ENCODE results near the gene FBXO31. TPM values are rescaled to one million over a fixed set of nuclear protein-coding genes. Genes with fewer than 3 reads are reported as not detected.

Gene FBXO31
- total RNA-seq, 1 experiment from 2014 or later = 53.9 TPM

DNA sequence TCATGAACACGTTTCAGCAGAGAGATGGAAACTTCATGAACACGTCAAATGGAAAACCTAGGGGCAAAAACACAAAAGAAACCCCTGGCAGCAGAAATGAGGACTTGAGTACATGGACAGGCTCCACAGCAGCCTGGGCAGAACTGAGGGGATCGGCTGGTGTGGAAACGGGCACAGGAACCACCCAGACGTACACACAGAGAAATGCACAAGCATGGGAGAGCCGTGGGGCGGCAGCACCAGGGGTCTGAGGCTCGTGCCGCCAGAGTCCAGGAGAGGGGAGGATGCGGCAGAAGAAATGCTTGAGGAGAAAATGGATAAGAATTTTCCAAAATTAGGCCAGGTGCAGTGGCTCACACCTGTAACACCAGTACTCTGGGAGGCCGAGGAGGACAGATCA is 38.5 kb upstream of the FBXO31 start:
- H3K4me1 Mint-ChIP-seq (ENCODE audit: insufficient read depth, unreplicated experiment) = no peaks in the 10 kb centered on the region
- no peaks in the 10 kb centered on the region for H3K9me3 Mint-ChIP-seq (ENCODE audit: unreplicated experiment)
- H3K4me3 Mint-ChIP-seq (ENCODE audit: unreplicated experiment) = no peak overlapping the region
- peaks cover 52% of the 10 kb centered on the region for H3K36me3 Mint-ChIP-seq (ENCODE audit: insufficient read depth, unreplicated experiment)
- TF ChIP-seq, protein P1, sequence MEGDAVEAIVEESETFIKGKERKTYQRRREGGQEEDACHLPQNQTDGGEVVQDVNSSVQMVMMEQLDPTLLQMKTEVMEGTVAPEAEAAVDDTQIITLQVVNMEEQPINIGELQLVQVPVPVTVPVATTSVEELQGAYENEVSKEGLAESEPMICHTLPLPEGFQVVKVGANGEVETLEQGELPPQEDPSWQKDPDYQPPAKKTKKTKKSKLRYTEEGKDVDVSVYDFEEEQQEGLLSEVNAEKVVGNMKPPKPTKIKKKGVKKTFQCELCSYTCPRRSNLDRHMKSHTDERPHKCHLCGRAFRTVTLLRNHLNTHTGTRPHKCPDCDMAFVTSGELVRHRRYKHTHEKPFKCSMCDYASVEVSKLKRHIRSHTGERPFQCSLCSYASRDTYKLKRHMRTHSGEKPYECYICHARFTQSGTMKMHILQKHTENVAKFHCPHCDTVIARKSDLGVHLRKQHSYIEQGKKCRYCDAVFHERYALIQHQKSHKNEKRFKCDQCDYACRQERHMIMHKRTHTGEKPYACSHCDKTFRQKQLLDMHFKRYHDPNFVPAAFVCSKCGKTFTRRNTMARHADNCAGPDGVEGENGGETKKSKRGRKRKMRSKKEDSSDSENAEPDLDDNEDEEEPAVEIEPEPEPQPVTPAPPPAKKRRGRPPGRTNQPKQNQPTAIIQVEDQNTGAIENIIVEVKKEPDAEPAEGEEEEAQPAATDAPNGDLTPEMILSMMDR (IDR thresholded peaks at IDR 0.05; ENCODE audit: unreplicated experiment) = no peak
- ChIA-PET CTCF (interaction anchor here (0.6 kb wide), 1 partner anchor 556 kb away, joined by 3 read pairs; no protein-coding TSS in a partner anchor), POLR2A (no interaction called here)
- no peak for DNase-seq (ENCODE audit: unreplicated experiment)
- no peak overlapping the region for H3K27ac Mint-ChIP-seq (ENCODE audit: low read depth, unreplicated experiment)
- intact Hi-C loops (cut with micrococcal nuclease) = no loop called here
- BruUV-seq (replicated peaks) = no TSS peak
- no peaks in the 10 kb centered on the region for H3K27me3 Mint-ChIP-seq (ENCODE audit: insufficient read depth, unreplicated experiment)

DNA sequence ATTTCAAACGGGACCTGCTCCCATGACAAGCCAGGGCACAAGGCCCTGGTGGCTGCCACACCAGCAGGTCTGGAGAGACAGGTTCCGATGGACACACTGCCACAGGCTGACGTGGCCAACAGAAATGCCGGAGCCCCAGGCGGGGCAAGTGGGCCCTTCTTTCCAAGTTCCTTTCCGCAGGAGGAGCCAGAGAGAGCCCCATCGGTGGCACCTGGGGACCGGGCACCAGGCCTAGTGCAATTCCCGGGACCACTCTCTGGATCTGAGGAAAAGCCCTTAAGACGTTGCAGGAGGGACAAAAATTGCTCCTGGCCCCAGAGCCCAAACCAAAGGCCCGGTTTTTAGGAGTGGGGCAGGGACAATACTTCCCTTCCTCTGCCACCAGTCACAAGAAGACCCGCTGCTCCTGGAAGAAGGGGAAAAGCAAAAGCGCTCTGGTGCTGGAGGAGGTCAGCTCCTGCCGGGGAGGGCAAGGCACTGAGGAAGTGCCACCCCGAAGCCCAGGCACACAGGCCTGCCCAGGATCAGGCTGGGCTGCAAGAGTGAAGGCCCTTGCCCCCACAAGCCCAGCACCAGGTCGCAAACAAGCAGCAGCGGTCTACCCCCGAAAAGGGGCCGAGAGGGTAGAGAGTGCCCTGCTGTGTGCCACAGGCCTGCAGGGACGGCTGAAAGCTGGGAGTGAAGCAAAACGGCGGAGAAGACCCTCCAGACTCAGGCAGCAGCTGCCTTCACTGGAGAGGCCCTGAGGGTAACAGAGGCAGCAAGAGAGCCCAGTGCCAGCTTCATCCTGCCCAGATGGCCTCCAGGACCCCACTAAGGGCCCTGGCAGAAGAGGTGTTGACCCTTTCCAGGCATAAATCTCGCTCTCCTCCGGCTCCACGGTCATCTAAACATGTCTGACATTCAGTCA is 37.7 kb upstream of the FBXO31 start:
- no peak overlapping the region for H3K4me3 Mint-ChIP-seq (ENCODE audit: unreplicated experiment)
- H3K9me3 Mint-ChIP-seq (ENCODE audit: unreplicated experiment) = no peaks in the 10 kb centered on the region
- ChIA-PET POLR2A (interaction anchor here (0.7 kb wide), 1 partner anchor 44 kb away, joined by 3 read pairs; no protein-coding TSS in a partner anchor), CTCF (interaction anchor here (0.7 to 1.9 kb wide), 4 partner anchors 14 to 215 kb away, joined by 3 to 6 read pairs (median 4); no protein-coding TSS in a partner anchor)
- H3K27ac Mint-ChIP-seq (ENCODE audit: low read depth, unreplicated experiment) = no peak overlapping the region
- DNase-seq (ENCODE audit: unreplicated experiment) = no peak
- TF ChIP-seq, protein P1 (IDR thresholded peaks at IDR 0.05; ENCODE audit: unreplicated experiment) = no peak
- peaks cover 61% of the 10 kb centered on the region for H3K36me3 Mint-ChIP-seq (ENCODE audit: insufficient read depth, unreplicated experiment)
- intact Hi-C loops (cut with micrococcal nuclease) = no loop called here
- H3K4me1 Mint-ChIP-seq (ENCODE audit: insufficient read depth, unreplicated experiment) = no peaks in the 10 kb centered on the region
- BruUV-seq (replicated peaks) = no TSS peak
- H3K27me3 Mint-ChIP-seq (ENCODE audit: insufficient read depth, unreplicated experiment) = no peaks in the 10 kb centered on the region

DNA sequence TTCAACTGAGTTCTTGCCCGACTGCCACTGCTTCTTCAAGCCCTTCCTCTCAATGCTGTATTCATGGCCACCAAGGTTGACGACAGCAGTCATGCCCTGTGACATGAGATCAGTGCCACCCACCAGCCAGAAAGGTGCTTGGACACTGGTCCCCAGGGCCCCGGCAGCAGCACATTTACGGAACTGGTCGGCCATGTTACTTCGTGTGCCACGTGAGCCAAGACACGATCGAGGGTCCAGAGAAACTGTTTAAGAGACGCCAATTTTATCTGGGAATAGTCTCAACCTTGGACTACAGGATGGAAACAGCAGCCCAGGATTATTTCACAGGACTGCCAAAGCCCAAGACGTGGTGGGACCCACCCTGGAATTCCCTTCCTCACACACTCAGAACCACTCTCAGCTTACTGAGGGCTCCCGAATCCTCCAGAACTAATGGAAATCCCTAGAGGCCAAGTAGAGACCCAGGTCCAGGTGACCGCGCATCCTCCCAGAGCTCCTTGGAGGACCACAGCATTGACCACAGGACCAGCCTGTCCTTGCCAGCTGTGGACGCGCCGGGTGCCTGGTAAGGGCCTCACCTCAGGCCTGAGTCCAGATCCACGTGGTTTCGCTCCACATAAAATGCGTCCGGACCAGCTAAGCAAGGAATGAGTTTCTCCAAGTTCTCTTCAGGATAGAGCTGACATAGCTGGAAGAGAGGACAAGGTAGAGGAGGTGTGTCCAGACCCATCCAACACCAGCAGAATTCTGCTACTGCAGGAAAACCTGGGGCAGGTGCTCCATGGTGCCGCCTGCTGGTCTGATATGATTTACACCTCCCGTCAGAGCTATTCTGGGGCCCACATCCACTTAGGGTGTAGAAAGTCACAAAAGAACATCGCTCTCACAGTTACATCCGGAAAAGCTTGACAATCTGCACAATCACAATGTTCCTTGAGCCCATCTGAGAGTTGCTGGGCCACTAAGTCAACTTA is 36.7 kb upstream of the FBXO31 start:
- CTCF ChIA-PET = interaction anchor here (0.7 to 1.9 kb wide), 4 partner anchors 15 to 216 kb away, joined by 3 to 6 read pairs (median 4); no protein-coding TSS in a partner anchor
- no peak overlapping the region for H3K27ac Mint-ChIP-seq (ENCODE audit: low read depth, unreplicated experiment)

More for the DNA sequence above, 36.7 kb upstream of the FBXO31 start:
- no peaks in the 10 kb centered on the region for H3K9me3 Mint-ChIP-seq (ENCODE audit: unreplicated experiment)
- no peak for DNase-seq (ENCODE audit: unreplicated experiment)
- POLR2A ChIA-PET = no interaction called here
- H3K4me1 Mint-ChIP-seq (ENCODE audit: insufficient read depth, unreplicated experiment) = no peaks in the 10 kb centered on the region
- no peaks in the 10 kb centered on the region for H3K27me3 Mint-ChIP-seq (ENCODE audit: insufficient read depth, unreplicated experiment)
- TF ChIP-seq, protein P1 (IDR thresholded peaks at IDR 0.05; ENCODE audit: unreplicated experiment) = no peak
- no TSS peak for BruUV-seq (replicated peaks)
- peaks cover 70% of the 10 kb centered on the region for H3K36me3 Mint-ChIP-seq (ENCODE audit: insufficient read depth, unreplicated experiment)
- intact Hi-C loops (cut with micrococcal nuclease) = no loop called here
- no peak overlapping the region for H3K4me3 Mint-ChIP-seq (ENCODE audit: unreplicated experiment)
